HG02943 (cell line): ENCODE results near the gene NAT10.
"Not testable (repeated sequence)": the region's sequence is repeated elsewhere in the genome, so short reads cannot be mapped to it uniquely, and the experiment has no call there.

Experiments used
- ATAC-seq: cut with Tn5 transposase; IDR thresholded peaks from one replicate; pipeline ENCODE4 v1.9.1; 2021; ENCODE audit warnings: mild to moderate bottlenecking, low read depth, moderate library complexity; ENCODE audit not compliant: unreplicated experiment

Gene NAT10

GRCh38 chr11:34105079-34105956, at the start of gene NAT10:
NAT10 (plus strand) TSS chr11:34105629; CDS start chr11:34108226, 2,597 bp downstream.
- peak; percentile 81 for ATAC-seq

GRCh38 chr11:34056672-34057071, 48.8 kb upstream of the NAT10 start:
- no peak for ATAC-seq

GRCh38 chr11:34063061-34063795, 42.2 kb upstream of the NAT10 start:
- no peak for ATAC-seq

GRCh38 chr11:34064291-34064690, 41.1 kb upstream of the NAT10 start:
- no peak for ATAC-seq

- no peak for ATAC-seq
Observed at GRCh38 chr11:34065505-34066203, 39.8 kb upstream of the NAT10 start.

- not testable (repeated sequence) for ATAC-seq
Observed at GRCh38 chr11:34066766-34067165, 38.7 kb upstream of the NAT10 start.

GRCh38 chr11:34067383-34068065, 37.9 kb upstream of the NAT10 start:
- ATAC-seq: no peak

GRCh38 chr11:34068111-34068510, 37.3 kb upstream of the NAT10 start:
- no peak for ATAC-seq

GRCh38 chr11:34071306-34071705, 34.1 kb upstream of the NAT10 start:
- ATAC-seq: not testable (repeated sequence)

GRCh38 chr11:34072041-34072440, 33.4 kb upstream of the NAT10 start:
- ATAC-seq: no peak

- ATAC-seq: no peak
Observed at GRCh38 chr11:34072832-34073231, 32.6 kb upstream of the NAT10 start.

GRCh38 chr11:34074391-34074790, 31.0 kb upstream of the NAT10 start:
- ATAC-seq: no peak

GRCh38 chr11:34075178-34075820, 30.1 kb upstream of the NAT10 start:
- no peak for ATAC-seq

- no peak for ATAC-seq
Observed at GRCh38 chr11:34080609-34081008, 24.8 kb upstream of the NAT10 start.

- ATAC-seq: no peak
Observed at GRCh38 chr11:34084637-34085036, 20.8 kb upstream of the NAT10 start.

- no peak for ATAC-seq
Observed at GRCh38 chr11:34086554-34087283, 18.7 kb upstream of the NAT10 start.

GRCh38 chr11:34091825-34092224, 13.6 kb upstream of the NAT10 start:
- ATAC-seq: no peak

- not testable (repeated sequence) for ATAC-seq
Observed at GRCh38 chr11:34094900-34095299, 10.5 kb upstream of the NAT10 start.

GRCh38 chr11:34098813-34099212, 6.6 kb upstream of the NAT10 start:
- no peak for ATAC-seq
